OCI-LY7 (cell line): ENCODE results near the gene NF1. TPM values are rescaled to one million over a fixed set of nuclear protein-coding genes. Genes with fewer than 3 reads are reported as not detected.

Experiments used
- BruUV-seq: library from RNA; stranded (reverse); fragments of 400-500 nt; replicated peaks from 2 replicates; lab custom pipeline; 2021; lab: Mats Ljungman, UMichigan
- CTCF ChIA-PET: fragments of 300-600 bp; sonication (Branson Sonifier 250); formaldehyde crosslinking; loops from one replicate; lab custom pipeline; 2022; ENCODE audit warnings: antibody characterized with exemption; ENCODE audit not compliant: unreplicated experiment; lab: Charles Lee
- POLR2A ChIA-PET: fragments of 300-600 bp; sonication (Branson Sonifier 250); formaldehyde crosslinking; loops from one replicate; lab custom pipeline; 2022; ENCODE audit warnings: antibody characterized with exemption; lab: Charles Lee
- DNase-seq: peaks from one replicate; pipeline ENCODE4 v3.0.0-alpha.2; 2015; ENCODE audit warnings: low spot score
- H2AFZ ChIP-seq: fragments of 200-600 bp; sonication (generic), shearing (Covaris generic); 2 replicates; pipeline ENCODE4 v1.6.1; 2014; ENCODE audit warnings: mild to moderate bottlenecking, antibody characterized with exemption, low read length, moderate library complexity
- H3K27ac ChIP-seq: fragments of 200-600 bp; sonication (generic); 2 replicates; pipeline ENCODE4 v1.5.1; 2014; ENCODE audit warnings: mixed run types, low read depth, mild to moderate bottlenecking, moderate library complexity, low read length, inconsistent platforms; ENCODE audit not compliant: poor library complexity, severe bottlenecking
- H3K36me3 ChIP-seq: fragments of 200-600 bp; sonication (generic); 2 replicates; pipeline ENCODE4 v1.6.1; 2014; ENCODE audit warnings: mild to moderate bottlenecking, antibody characterized with exemption, low read length, moderate library complexity, mixed read lengths; ENCODE audit not compliant: insufficient read depth
- H3K4me1 ChIP-seq: fragments of 200-600 bp; sonication (generic); 2 replicates; pipeline ENCODE4 v1.5.1; 2014; ENCODE audit warnings: mild to moderate bottlenecking, low read length; ENCODE audit not compliant: insufficient read depth, poor library complexity, severe bottlenecking
- H3K4me2 ChIP-seq: fragments of 200-600 bp; sonication (generic); 2 replicates; pipeline ENCODE4 v1.6.1; 2014; ENCODE audit warnings: mild to moderate bottlenecking, low read length
- H3K4me3 ChIP-seq: fragments of 200-600 bp; sonication (generic); 2 replicates; pipeline ENCODE4 v1.5.1; 2014; ENCODE audit warnings: mild to moderate bottlenecking, low read depth, low read length; ENCODE audit not compliant: poor library complexity, severe bottlenecking
- H3K79me2 ChIP-seq: fragments of 200-600 bp; sonication (generic); 2 replicates; pipeline ENCODE4 v1.6.1; 2016; ENCODE audit warnings: low read depth, mild to moderate bottlenecking, low read length, moderate library complexity, mixed read lengths; ENCODE audit not compliant: insufficient read depth
- H3K9me2 ChIP-seq: fragments of 200-600 bp; sonication (generic); 2 replicates; pipeline ENCODE4 v1.6.1; 2016; ENCODE audit warnings: mild to moderate bottlenecking, low read length, mixed read lengths; ENCODE audit not compliant: insufficient read depth
- H3K9me3 ChIP-seq: fragments of 200-600 bp; sonication (generic); 2 replicates; pipeline ENCODE4 v1.6.1; 2014; ENCODE audit warnings: mild to moderate bottlenecking, mixed run types, low read length, mixed read lengths
- H4K20me1 ChIP-seq: fragments of 200-600 bp; sonication (generic); 2 replicates; pipeline ENCODE4 v1.6.1; 2014; ENCODE audit warnings: mild to moderate bottlenecking, antibody characterized with exemption, low read length, moderate library complexity, mixed read lengths; ENCODE audit not compliant: insufficient read depth
- CTCF ChIP-seq: fragments of 200-600 bp; sonication (generic); conservative IDR thresholded peaks from 2 replicates; pipeline ENCODE4 v1.5.1; 2014; ENCODE audit warnings: mild to moderate bottlenecking, antibody characterized with exemption, low read length, moderate library complexity, mixed read lengths
- EZH2phosphoT487 ChIP-seq: fragments of 200-600 bp; sonication (generic); IDR thresholded peaks from 2 replicates; pipeline ENCODE4 v1.6.1; 2018; ENCODE audit warnings: low read depth, borderline replicate concordance, mild to moderate bottlenecking, mixed run types, antibody characterized with exemption, low read length, moderate library complexity, mixed read lengths
- intact Hi-C: fragments of 100-400 bp; cut with micrococcal nuclease; formaldehyde crosslinking; loops from one replicate; pipeline ENCODE4 v1.10.0; 2022; ENCODE audit not compliant: unreplicated experiment
- total RNA-seq, 2 experiments: library from RNA; depleted of rRNA in 1 of 2; stranded (reverse); fragments of >200 nt in 1 of 2; shearing (Covaris generic) in 1 of 2; gene quantifications; 2 replicates each; pipeline ENCODE4 v1.2.3, GENCODE V29; 2014 to 2022

The NF1 gene
- total RNA-seq, 2 experiments from 2014 or later = 38.7 to 64.8 TPM

GRCh38 chr17:31296142-31296541, 201.4 kb downstream of the NF1 start:
- CTCF ChIA-PET = no interaction called here
- no TSS peak for BruUV-seq
- H3K4me3 ChIP-seq = no peak overlapping the region
- H3K9me2 ChIP-seq = no peaks in the 10 kb centered on the region
- no peaks in the 10 kb centered on the region for H4K20me1 ChIP-seq
- intact Hi-C loops = no loop called here
- H2AFZ ChIP-seq = no peak overlapping the region
- TF ChIP-seq EZH2phosphoT487 = no peak
- TF ChIP-seq CTCF = no peak
- no peaks in the 10 kb centered on the region for H3K79me2 ChIP-seq
- DNase-seq = no peak
- POLR2A ChIA-PET = no interaction called here
- peaks cover 2% of the 10 kb centered on the region; the same call in 1 of the 2 replicates for H3K36me3 ChIP-seq
- no peak overlapping the region for H3K27ac ChIP-seq
- no peak overlapping the region for H3K4me2 ChIP-seq
- no peaks in the 10 kb centered on the region for H3K4me1 ChIP-seq
- H3K9me3 ChIP-seq = no peaks in the 10 kb centered on the region

- intact Hi-C loops = no loop called here
- no peak within 1 kb of the TSS for H3K4me3 ChIP-seq
- no peaks in the 10 kb centered on the region for H4K20me1 ChIP-seq
- no peak within 1 kb of the TSS for H3K27ac ChIP-seq
- H3K79me2 ChIP-seq = no peaks in the 10 kb centered on the region
- H2AFZ ChIP-seq = no peak within 1 kb of the TSS
- POLR2A ChIA-PET = no interaction called here
- peaks cover 11% of the 10 kb centered on the region; the same call in 1 of the 2 replicates for H3K36me3 ChIP-seq
- no peak within 1 kb of the TSS for H3K4me2 ChIP-seq
- TF ChIP-seq CTCF (no peak), EZH2phosphoT487 (no peak)
- H3K9me3 ChIP-seq = no peaks in the 10 kb centered on the region
- BruUV-seq = no TSS peak
- no peaks in the 10 kb centered on the region for H3K4me1 ChIP-seq
- DNase-seq = no peak
- CTCF ChIA-PET = no interaction called here
- no peaks in the 10 kb centered on the region for H3K9me2 ChIP-seq
Observed at GRCh38 chr17:31297090-31297489, 202.3 kb downstream of the NF1 start, which contains the start of gene OMG. TSS of gene OMG (minus strand) at chr17:31297239. CDS start at chr17:31296331, 908 bp downstream.

- DNase-seq = no peak
- no TSS peak for BruUV-seq
- H4K20me1 ChIP-seq = no peaks in the 10 kb centered on the region
- H3K9me3 ChIP-seq = peaks cover 8% of the 10 kb centered on the region; the same call in 1 of the 2 replicates
- TF ChIP-seq CTCF = no peak
- no peak for TF ChIP-seq EZH2phosphoT487
- H3K4me3 ChIP-seq = no peak overlapping the region
- no peak overlapping the region for H3K27ac ChIP-seq
- CTCF ChIA-PET = no interaction called here
- no peaks in the 10 kb centered on the region for H3K9me2 ChIP-seq
- no peak overlapping the region for H3K4me2 ChIP-seq
- peaks cover 36% of the 10 kb centered on the region for H3K36me3 ChIP-seq
- no peak overlapping the region for H2AFZ ChIP-seq
- no peaks in the 10 kb centered on the region for H3K4me1 ChIP-seq
- POLR2A ChIA-PET = interaction anchor here (0.5 kb wide), 1 partner anchor 106 kb away, joined by 3 read pairs; no protein-coding TSS in a partner anchor
- H3K79me2 ChIP-seq = peaks cover 19% of the 10 kb centered on the region; the same call in 1 of the 2 replicates
- intact Hi-C loops = no loop called here
Observed at GRCh38 chr17:31299624-31300023, 204.8 kb downstream of the NF1 start.
